GM18867 (cell line): ENCODE measurements around the gene EMILIN2.
"Not testable (repeated sequence)": the region's sequence is repeated elsewhere in the genome, so short reads cannot be mapped to it uniquely, and the experiment has no call there.

Experiments
- ATAC-seq: cut with Tn5 transposase; IDR thresholded peaks from one replicate; pipeline ENCODE4 v1.9.1; 2021; ENCODE audit warnings: mild to moderate bottlenecking, moderate library complexity; ENCODE audit not compliant: unreplicated experiment

The EMILIN2 gene

DNA sequence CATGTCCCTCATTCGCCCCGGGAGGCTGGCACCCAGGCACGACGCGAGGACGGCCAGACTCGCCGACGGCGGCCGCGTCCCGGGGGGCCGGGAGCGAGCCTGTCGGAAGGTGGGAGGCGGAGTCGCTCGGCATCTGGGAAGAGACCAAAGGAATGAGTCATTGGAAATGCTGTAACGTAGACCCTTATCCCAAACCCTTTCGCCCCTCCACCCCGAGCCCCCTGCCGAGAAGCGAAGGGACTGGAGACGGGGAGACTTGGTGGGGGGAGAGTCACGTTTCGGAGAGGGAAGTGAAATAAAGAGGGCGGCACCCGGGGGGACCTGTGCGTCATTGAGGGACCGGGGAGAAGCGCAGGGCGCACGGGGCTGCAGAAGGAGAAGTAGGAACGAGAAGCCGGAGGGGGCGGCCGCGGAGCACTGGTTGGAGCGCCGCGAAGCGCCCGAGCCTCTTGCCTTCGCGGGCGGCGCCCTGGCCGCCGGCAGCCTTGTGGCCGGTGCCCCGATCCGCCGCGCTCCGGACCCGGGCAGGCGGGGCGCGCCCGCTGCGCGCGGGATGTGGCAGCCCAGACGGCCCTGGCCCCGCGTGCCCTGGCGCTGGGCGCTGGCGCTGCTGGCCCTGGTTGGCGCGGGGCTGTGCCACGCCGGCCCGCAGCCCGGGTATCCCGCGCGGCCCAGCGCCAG, at the start of gene EMILIN2:
TSS of gene EMILIN2 (plus strand) at position 371 of the 681 bp plus-strand sequence. CDS start at position 554, 183 bp downstream.
- ATAC-seq: peak; percentile 49

DNA sequence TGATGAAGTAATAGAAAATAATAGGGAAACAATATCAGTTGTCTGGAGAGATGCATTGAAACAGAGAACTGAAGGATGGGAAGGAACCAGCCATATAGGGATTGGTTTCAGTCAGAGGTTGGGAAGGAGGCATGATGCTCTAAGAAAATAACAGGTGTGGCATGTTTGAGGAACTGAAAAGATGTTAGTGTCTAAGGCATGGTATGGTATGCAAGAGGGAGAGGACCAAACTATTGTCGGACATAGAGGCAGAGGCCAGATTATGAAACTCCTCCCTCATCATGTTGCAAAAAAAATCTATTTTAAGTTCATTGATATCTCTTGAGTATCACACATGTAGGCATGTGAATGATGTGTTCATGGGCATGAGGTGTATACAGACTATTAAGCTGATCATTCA, 48.9 kb upstream of the EMILIN2 start:
- ATAC-seq: no peak

DNA sequence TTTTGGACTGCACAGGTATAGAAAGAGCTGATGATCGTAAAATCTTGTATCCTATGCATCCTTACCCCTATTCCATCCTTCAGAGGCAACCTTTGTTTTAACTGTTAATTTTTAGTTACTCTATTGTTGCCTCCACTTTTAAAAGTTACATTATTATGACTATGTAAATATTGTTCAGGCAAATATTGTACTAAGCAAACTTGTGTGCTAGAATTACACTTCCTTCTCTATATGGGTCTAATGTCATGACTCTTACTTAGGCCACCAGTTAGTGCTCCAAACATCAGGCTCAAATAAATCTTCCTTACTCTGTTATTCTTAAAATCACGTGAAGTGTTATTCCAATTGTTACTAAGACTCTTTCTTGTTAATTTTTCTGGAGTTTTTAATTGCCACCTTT, 47.4 kb upstream of the EMILIN2 start:
- no peak for ATAC-seq

DNA sequence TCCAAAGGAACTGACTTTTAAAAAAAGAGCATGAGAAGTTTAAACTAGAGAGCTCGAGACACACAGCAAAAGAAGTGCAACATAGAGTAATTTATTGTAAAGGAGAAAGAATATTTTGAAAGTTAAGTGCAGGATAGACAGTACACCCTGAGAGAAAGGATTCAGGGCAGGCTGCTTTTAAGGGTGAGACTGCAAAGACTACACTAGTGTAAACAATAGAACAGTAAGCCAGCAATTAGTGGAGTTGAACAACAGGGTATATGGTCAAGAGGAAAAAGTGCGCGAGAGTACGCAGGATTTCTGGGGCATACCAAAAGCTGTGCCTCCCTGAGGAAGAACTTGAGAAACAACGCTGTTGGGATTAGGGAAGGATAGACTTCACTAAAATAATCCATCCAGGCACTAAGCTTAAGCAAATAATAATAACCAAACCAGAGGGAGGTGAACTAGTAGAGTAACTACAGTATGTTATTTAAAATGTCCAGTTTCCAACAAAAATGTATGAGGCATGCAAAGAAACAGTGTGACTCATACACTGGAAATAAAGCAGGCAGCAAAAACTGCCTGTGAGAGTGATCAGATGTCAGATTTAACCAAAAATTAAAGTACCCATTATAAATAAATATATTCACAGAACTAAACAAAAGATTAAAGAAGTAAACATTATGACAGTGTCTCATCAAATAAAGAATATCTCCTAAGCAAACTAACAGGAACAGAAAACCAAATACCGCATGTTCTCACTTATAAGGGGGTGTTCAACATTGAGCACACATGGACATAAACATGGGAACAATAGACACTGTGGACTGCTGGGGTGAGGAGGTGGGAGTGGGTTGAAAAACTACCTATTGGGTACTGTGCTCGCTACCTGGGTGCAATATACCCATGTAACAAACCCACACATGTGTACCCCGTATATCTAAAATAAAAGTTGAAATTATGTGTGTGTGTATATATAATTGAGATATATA, 40.5 kb upstream of the EMILIN2 start:
- no peak for ATAC-seq

DNA sequence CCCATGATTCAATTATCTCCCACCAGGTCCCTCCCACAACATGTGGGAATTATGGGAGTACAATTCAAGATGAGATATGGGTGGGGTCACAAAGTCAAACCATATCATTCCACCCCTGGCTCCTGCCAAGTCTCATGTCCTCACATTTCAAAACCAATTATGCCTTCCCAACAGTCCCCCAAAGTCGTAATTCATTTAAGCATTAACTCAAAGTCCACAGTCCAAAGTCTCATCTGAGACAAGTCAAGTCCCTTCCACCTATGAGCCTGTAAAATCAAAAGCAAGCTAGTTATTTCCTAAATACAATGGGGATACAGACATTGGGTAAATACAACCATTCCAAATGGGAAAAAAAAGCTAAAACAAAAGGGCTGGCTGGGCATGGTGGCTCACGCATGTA, 38.2 kb upstream of the EMILIN2 start:
- ATAC-seq: not testable (repeated sequence)

DNA sequence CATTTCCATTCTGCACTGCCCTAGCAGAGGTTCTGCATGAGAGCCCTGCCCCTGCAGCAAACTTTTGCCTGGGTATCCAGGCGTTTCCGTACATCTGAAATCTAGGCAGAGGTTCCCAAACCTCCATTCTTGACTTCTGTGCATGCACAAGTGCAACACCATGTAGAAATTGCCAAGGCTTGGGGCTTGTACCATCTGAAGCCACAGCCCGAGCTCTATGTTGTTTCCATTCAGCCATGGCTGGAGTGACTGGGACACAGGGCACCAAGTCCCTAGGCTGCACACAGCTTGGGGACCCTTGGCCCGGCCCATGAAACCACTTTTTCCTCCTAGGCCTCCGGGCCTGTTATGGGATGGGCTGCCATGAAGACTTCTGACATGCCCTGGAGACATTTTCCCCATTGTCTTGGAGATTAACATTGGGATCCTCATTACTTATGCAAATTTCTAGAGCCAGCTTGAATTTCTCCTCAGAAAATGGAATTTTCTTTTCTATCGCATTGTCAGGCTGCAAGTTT, 37.1 kb upstream of the EMILIN2 start:
- ATAC-seq: not testable (repeated sequence)

DNA sequence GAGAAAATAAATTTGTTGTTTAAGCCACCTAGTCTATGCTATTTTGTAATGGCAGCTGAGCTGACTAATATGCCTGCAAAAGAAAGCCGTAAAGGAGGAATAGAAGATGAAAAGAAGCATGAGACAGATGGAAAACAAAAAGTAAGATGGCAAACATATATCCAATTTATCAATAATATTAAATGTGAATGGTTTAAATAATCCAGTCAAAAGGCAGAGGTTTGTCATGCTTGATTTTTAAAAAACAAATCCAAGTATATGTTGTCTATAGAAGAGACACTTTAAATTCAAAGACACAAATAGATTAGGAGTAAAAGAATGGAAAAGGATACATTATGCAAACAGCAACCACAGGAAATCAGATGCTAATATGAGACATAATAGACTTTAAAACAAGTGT, 35.4 kb upstream of the EMILIN2 start:
- no peak for ATAC-seq

DNA sequence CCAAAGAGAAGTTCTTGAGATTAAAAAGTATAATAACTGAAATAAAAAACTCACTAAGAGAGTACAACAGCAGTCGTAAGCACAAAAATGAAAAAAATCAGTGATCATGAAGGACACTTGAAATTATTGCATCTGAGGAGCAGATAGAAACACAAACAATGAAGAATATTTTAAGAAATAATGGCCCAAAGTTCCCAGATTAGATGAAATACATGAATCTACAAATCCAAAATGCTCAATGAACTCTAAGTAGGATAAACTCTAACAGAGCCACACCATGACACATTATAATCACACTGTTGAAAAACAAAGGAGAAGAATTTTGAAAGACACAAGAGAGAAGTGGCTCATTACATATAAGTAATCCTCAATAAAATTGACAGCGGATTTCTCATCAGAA, 31.9 kb upstream of the EMILIN2 start:
- no peak for ATAC-seq

DNA sequence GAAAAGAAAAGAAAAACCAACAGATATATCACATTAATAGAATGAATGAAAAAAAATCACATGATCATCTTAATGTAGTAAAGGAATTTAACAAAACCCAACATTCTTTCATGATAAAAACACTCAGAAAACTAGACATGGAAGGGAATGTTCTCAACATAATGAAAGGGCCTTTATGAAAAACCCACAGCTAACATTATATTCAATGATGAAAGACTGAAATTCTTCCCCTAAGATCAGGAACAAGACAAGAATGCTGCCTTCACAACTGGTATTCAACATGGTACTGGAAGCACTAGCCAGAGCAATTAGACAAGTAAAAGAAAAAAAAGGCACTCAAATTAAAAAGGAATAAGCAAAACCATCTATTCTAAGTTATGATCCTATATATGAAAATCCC, 28.5 kb upstream of the EMILIN2 start:
- no peak for ATAC-seq

DNA sequence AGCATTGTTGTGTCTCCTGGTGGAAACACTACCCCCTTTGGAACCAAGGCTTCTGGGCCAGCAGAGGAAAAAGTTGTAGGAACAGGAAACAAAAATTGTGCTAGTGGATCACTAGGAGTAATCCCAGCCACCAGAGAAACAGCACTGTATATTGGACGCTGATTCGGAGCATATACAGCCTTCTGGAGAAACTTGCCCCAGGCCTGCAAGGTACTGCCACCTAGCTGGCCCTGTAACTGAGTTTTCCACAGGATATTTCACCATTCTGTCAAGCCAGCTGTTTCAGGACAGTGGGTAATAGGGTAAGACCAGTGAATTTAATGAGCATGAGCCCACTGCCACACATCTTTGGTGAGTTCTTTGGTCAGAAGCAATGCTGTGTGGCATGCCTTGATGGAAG, 25.1 kb upstream of the EMILIN2 start:
- ATAC-seq: no peak

DNA sequence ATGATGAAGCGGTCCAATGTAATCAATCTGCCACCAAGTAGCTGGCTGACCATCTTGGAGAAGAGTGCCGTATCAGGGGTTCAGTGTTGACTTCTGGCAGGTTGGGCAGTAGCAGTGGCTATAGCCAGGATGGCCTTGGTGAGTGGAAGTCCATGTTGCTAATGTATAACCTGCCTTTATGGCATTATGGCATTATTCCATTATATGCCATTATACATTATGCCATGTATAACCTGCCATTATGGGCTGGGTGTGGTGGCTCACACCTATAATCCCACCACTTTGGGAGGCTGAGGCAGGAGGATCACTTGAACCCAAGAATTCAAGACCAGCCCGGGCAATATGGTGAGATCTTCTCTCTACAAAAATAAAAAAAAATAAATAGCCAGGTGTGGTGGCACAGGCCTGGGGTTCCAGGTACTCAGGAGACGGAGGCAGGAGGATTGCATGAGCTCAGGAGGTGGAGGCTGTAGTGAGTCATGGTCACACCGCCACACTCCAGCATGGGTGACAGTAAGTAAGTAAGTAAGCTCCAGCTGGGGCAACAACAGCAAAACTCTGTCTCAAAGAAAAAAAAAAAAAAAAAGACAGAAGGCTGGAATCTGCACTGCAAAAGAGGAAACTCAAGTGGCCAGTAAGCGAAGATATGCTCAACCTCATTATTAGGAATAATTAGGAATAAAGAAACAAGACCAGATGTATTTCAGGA, 24.4 kb upstream of the EMILIN2 start:
- ATAC-seq: no peak

DNA sequence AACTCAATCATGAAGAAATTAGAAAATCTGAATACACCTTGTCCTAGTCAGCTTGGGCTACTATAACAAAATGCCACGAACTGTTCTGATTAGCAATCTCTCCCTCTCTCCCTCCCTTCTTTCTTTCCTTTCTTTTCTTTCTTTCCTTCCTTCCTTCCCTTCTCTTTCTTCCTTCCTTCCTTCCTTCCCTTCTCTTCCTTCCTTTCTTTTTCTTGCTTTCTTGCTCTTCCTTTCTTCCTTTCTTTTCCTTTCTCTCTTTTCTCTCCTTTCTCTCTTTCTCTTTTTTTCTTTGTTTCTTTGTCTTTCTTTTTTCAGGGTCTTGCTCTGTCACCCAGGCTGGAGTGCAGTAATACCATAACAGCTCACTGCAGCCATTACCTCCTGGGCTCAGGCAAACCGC, 23.6 kb upstream of the EMILIN2 start:
- no peak for ATAC-seq

DNA sequence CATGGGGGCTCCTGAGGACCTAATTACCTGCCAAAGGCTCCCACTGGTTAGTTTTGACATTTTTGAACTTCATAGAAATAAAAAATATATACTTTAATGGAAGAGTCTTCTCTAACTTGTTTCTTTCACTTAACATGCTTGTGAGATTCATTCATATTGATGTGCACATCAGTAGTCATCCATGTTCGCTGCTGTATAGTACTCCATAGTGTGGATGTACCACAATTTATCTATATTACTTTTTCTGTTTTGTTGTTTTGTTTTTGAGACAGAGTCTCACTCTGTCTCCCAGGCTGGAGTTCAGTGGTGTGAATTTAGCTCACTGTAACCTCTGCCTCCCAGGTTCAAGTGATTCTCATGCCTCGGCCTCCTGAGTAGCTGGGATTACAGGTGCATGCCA, 22.8 kb upstream of the EMILIN2 start:
- no peak for ATAC-seq

DNA sequence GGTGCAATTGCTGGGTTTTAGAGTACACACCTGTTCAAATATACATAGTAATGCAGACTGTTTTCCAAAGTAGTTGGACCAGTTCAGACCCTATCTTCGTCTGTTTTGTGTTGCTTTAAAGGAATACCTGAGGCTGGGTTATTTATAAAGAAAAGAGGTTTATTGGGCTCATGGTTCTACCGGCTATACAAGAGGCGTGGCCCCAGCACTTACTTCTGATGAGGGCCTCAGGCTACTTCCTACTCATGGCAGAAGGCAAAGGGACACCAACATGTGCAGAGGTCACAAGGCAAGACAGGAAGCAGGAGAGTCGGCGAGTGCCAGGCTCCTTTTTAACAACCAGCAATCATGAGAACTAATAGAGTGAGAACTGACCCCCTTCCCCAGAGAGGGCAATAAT, 21.9 kb upstream of the EMILIN2 start:
- no peak for ATAC-seq

DNA sequence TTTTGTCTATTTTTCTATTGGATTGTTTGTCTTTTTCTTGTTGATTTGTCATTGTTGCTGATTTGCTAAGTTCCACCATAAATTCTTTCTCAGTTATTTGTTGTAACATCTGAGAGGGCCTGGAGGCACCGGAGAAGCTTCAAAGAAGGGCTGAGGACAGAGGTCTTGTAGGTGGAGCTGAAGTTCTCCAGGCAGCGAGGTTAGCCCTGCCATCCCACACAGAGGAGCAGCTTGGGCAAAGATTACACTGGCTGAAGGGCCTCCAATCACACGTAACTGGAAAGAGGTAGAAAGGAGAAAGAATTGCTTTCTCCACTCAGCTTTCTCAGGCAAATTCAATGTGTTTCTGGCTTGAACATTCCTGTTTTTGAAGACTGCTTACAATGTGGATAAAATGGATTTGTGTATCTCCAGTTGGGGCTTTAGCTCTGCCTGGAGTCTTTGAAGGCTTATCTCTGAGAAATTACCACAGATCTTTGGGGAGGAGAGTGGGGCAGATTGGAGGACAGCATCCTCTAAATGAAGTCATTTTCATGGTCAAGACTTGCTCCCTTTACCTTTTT, 21.1 kb upstream of the EMILIN2 start:
- no peak for ATAC-seq

DNA sequence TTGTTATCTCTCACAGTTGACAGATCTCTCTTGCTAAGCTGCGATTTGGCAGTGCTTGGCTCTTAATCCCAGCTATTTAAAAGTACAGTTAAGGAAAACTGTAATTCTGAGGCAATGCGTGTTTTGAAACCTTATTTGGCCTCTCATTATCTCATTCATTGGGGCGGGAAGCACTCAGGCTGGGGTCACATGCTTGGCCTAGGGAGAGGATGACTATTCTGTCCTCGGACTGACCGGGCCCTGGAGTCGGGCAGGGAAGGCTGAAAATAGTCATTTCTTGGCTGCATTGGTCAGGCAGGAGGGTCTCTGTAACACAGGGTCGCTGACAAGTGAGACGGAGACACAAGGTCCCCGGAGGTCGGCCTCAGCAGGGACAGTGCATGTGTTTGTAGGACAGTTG, 20.2 kb upstream of the EMILIN2 start:
- ATAC-seq: no peak

DNA sequence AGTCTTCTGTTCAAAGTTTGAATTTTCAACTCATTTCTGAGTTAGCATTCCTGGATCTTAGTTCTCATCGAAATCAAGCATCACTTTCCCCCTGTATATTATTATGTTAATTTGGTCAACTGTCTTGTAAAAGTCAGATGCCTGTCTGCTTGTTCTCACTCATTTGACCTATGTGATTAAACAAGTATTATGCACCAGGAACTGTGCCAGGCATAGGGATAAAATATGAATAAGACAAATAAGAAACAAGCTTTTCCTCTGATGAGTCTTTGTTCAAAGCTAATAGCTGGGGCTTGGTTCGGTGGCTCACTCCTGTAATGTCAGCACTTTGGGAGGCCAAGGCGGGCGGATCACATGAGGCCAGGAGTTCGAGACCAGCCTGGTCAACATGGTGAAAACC, 19.7 kb upstream of the EMILIN2 start:
- no peak for ATAC-seq

DNA sequence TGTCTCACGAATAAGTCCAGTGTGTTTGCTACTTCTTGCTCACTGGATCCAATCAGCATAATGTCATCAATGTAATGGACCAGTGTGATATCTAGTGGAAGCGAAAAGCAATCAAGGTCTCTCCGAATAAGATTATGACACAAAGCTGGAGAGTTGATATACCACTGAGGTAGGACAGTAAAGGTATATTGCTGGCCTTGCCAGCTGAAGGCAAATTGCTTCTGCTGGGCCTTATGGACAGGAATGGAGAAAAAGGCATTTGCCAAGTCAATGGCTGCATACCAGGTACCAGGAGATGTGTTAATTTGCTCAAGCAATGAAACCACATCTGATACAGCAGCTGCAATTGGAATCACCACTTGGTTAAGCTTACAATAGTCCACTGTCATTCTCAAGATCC, 10.7 kb upstream of the EMILIN2 start:
- not testable (repeated sequence) for ATAC-seq

DNA sequence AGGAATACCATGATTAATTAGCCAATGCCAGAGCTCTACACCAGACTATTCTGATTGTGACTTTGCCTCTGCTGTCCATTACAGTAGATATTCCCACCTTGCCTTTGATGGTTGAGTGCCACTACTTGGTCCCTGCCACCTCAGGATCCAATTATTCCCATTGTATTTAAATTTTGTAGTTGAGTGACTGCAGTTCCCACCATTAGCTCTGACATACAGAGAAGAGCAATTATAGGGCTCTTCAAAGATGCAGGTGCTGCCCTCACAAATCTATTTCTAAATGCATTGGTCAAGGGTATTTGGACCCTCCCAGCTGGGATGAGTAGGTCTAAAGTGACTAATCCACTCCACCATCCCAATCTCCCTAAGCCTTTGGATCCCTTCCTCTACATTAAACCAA, 9.5 kb upstream of the EMILIN2 start:
- not testable (repeated sequence) for ATAC-seq

DNA sequence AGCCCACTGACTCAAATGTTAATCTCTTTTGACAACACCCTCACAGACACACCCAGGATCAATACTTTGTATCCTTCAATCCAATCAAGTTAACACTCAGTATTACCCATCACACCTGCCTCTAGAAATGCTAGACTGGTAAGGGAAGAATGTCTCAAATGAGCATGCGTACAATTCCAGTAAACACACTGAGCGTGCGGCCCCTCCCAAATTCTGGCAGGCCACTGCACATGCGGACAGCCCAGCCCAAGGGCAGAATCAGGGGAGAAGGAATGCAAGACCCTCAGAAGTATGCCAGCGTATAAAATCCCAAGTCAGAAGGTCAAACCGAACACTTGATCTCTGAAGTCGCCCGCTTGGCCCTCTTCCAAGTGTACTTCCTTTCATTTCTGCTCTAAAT, 7.6 kb upstream of the EMILIN2 start:
- ATAC-seq: no peak

DNA sequence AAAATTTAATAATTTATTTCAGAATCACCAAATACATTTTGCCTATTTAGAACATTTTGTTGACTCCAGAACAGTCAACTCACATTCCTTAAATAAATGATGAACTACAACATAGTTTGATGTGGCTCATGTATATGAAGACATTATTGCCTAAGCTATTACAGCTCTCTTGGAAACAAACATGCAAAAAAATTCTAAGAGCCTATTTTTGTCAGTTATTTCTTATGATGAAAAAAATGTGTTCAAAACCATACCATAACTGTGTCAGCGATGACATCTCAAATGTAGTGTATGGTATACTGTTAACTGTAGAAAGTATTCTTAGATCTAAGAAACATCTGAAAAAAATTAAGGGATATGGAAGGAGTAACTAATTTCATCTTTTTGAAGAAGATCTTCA, 6.3 kb upstream of the EMILIN2 start:
- no peak for ATAC-seq
